ENCODE data around the gene GTF3C2. TPM values are rescaled to one million over a fixed set of nuclear protein-coding genes. Genes with fewer than 3 reads are reported as not detected.

The GTF3C2 gene
- total and polyA plus RNA-seq, 2 of the 13 experiments (the other 11 are each of a cell fraction or from before 2014, with no cell fraction given) = 77.5 to 130 TPM

- TF ChIP-seq HMGXB4 (CRISPR knock-in tag; IDR thresholded peaks at IDR 0.05; ENCODE audit: borderline replicate concordance in 1 of 2, low read depth in 1 of 2) (peak; percentile 84 to 94), ZBTB26 (CRISPR knock-in tag; IDR thresholded peaks at IDR 0.05; ENCODE audit: borderline replicate concordance) (peak; percentile 71; the same call in 1 of the 2 replicates), KLF11 (CRISPR knock-in tag; IDR thresholded peaks at IDR 0.05) (peak; percentile 82; the same call in 1 of the 2 replicates), SIN3B (IDR thresholded peaks at IDR 0.05; ENCODE audit: low read length) (no peak), ZNF264 (CRISPR knock-in tag; IDR thresholded peaks at IDR 0.05) (no peak), ZNF784 (CRISPR knock-in tag; IDR thresholded peaks at IDR 0.05; ENCODE audit: borderline replicate concordance) (peak; percentile 78; the same call in 1 of the 2 replicates), ZNF75D (CRISPR knock-in tag; IDR thresholded peaks at IDR 0.05; ENCODE audit: borderline replicate concordance) (no peak), ETV6 (CRISPR knock-in tag; conservative IDR thresholded peaks at IDR 0.05) (no peak), ZNF550 (CRISPR knock-in tag; IDR thresholded peaks at IDR 0.05; ENCODE audit: borderline replicate concordance) (no peak), KDM6A (CRISPR knock-in tag; IDR thresholded peaks at IDR 0.05; ENCODE audit: low read depth) (peak; percentile 65), ATRX (CRISPR knock-in tag; IDR thresholded peaks at IDR 0.05; ENCODE audit: borderline replicate concordance) (no peak; the same call in 1 of the 2 replicates), HNF1A (IDR thresholded peaks at IDR 0.05; ENCODE audit: low read depth) (0 out of 2 replicates have a peak, but pooled peaks have one; percentile 10), HNF1A (CRISPR knock-in tag; IDR thresholded peaks at IDR 0.05; ENCODE audit: borderline replicate concordance) (peak; percentile 11; the same call in 1 of the 2 replicates), PATZ1 (CRISPR knock-in tag; IDR thresholded peaks at IDR 0.05) (peak; percentile 46), ZNF260 (CRISPR knock-in tag; IDR thresholded peaks at IDR 0.05; ENCODE audit: borderline replicate concordance, low read depth) (no peak), SIN3A (IDR thresholded peaks at IDR 0.05; ENCODE audit: borderline replicate concordance, low read depth, low read length) (peak; percentile 57; the same call in 1 of the 2 replicates), ZNF501 (CRISPR knock-in tag; IDR thresholded peaks at IDR 0.05) (peak; percentile 91; the same call in 1 of the 2 replicates)
Observed at GRCh38 chr2:27320958-27321543, 35.5 kb downstream of the GTF3C2 start (continued).
